ENCODE results near the gene TMEM44.

The TMEM44 gene

DNA sequence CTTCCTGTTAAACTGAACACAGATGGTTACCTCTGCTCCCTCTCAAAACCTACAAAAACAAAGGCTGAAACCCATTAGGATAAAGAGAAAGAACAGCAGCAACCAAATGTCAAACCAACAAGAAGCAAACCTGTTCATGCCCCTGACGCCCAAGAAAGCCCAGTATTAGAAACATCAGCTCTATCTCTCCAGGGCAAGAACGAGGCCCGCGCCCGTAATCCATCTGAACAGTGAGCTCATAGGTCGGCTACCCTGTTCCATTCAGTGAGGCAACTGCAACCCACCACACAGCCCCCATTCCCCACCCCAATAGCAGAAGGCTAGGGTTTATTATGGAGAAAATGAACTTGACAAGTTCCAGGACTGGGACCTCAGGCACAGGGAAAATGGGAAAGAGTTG, 28.7 kb upstream of the TMEM44 start:
- H3K27ac ChIP-seq: no peak overlapping the region
- TF ChIP-seq, protein P1, sequence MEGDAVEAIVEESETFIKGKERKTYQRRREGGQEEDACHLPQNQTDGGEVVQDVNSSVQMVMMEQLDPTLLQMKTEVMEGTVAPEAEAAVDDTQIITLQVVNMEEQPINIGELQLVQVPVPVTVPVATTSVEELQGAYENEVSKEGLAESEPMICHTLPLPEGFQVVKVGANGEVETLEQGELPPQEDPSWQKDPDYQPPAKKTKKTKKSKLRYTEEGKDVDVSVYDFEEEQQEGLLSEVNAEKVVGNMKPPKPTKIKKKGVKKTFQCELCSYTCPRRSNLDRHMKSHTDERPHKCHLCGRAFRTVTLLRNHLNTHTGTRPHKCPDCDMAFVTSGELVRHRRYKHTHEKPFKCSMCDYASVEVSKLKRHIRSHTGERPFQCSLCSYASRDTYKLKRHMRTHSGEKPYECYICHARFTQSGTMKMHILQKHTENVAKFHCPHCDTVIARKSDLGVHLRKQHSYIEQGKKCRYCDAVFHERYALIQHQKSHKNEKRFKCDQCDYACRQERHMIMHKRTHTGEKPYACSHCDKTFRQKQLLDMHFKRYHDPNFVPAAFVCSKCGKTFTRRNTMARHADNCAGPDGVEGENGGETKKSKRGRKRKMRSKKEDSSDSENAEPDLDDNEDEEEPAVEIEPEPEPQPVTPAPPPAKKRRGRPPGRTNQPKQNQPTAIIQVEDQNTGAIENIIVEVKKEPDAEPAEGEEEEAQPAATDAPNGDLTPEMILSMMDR (IDR thresholded peaks at IDR 0.05): no peak
- no peak for TF ChIP-seq ZFX (IDR thresholded peaks at IDR 0.05; ENCODE audit: borderline replicate concordance)

DNA sequence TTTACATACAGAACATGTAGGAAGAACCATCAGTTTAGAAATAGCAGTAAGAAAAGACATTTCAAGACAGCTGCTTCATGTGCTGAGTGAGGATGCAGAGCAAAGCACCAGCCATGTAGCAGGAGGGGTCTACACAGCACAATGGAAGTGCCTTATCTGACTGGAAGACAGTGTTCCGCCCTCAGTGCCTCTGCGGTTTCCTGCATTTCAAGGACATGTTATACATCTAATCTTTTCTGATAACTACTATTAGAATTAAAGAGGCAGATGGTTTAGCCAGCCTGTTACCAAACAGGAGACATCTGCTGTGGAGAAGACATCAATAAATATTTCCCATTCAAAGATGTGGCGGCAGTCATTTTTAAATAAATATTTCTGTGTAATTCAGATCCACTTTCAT, 28.2 kb upstream of the TMEM44 start:
- H3K27ac ChIP-seq: no peak overlapping the region
- TF ChIP-seq, protein P1 (IDR thresholded peaks at IDR 0.05): no peak
- TF ChIP-seq ZFX (IDR thresholded peaks at IDR 0.05; ENCODE audit: borderline replicate concordance): no peak

DNA sequence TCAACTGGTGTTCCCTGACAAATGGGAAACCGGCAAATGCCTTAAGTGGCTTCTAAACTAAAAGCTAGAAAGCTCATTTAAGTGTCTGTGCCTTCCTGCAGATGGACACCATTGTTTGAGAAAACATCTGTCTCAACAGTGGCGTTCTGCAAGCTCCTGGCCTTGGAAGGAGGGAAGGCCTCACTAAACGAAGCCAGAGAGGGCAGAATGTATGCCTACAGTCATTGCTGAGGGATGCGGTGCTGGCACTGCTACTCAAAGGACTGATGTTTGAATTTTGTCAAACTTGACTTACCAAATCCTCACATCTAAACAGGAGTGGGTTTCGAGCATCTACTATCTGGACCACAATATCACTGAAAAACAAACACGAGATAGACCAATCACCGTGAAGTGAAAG, 26.6 kb upstream of the TMEM44 start:
- no peak overlapping the region for H3K27ac ChIP-seq
- TF ChIP-seq, protein P1 (IDR thresholded peaks at IDR 0.05): no peak
- no peak for TF ChIP-seq ZFX (IDR thresholded peaks at IDR 0.05; ENCODE audit: borderline replicate concordance)

DNA sequence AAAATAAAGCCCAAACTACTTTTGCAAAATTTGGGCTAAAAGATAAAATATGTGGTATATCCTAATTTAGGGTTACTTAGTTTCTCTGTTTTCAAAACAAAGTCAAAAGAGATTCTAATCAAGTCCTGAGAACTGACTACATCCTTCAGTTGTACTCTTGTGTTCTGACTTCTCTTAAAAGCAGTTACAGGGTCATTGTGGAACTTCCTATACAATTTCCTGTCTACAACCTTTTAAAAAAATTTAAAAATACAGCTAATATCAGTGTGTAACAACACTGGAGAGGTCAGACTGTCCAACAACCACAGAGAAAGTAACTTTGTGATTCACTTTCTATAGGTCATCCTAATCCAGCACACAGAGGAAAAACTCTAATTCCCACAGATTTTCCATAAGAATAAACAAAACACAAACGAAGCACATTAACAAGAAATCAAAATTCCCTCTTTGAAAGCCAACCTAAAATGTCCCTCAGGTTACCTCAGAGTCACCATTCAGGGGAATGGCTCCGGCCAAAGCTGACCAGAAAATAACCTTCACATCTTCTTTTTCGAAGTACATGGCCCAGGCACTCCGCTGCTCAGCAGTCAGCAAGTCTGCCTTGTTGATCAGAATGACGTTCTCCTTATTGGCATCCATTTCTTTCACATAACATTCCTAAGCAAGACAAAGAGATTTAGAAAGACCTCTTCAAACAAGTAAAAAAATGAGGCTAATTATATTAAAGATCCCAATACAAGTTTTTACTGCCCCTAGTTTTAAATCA, 25.4 kb upstream of the TMEM44 start:
- no peak overlapping the region for H3K27ac ChIP-seq
- TF ChIP-seq, protein P1 (IDR thresholded peaks at IDR 0.05): no peak
- no peak for TF ChIP-seq ZFX (IDR thresholded peaks at IDR 0.05; ENCODE audit: borderline replicate concordance)

GRCh38 chr3:194657439-194657838, 24.2 kb upstream of the TMEM44 start:
- H3K27ac ChIP-seq: no peak overlapping the region
- TF ChIP-seq ZFX (IDR thresholded peaks at IDR 0.05; ENCODE audit: borderline replicate concordance): no peak
- TF ChIP-seq, protein P1 (IDR thresholded peaks at IDR 0.05): no peak

- TF ChIP-seq, protein P1 (IDR thresholded peaks at IDR 0.05): no peak
- no peak for TF ChIP-seq ZFX (IDR thresholded peaks at IDR 0.05; ENCODE audit: borderline replicate concordance)
- H3K27ac ChIP-seq: no peak overlapping the region
These were observed 21.2 kb upstream of the TMEM44 start for GRCh38 chr3:194654443-194654842.

GRCh38 chr3:194647747-194648146, 14.5 kb upstream of the TMEM44 start:
- TF ChIP-seq, protein P1 (IDR thresholded peaks at IDR 0.05): no peak
- TF ChIP-seq ZFX (IDR thresholded peaks at IDR 0.05; ENCODE audit: borderline replicate concordance): no peak
- H3K27ac ChIP-seq: no peak overlapping the region

All from 22Rv1 (cell line).